ENCODE results near the gene PSMC4. TPM values are rescaled to one million over a fixed set of nuclear protein-coding genes. Genes with fewer than 3 reads are reported as not detected.

PSMC4 gene
- total RNA-seq, 1 donor from 2014 or later: 122 TPM

GRCh38 chr19:39940221-39940833 is 30.6 kb upstream of the PSMC4 start:
- Histone ChIP-seq H3K27ac (no peak overlapping the region), H3K36me3 (no peaks in the 10 kb centered on the region), H3K4me3 (no peak overlapping the region), H3K27me3 (no peaks in the 10 kb centered on the region), H3K4me1 (no peaks in the 10 kb centered on the region), H3K9me3 (peaks cover 0 to 16% of the 10 kb centered on the region in 2 donors)
- no peak for TF ChIP-seq CTCF (IDR thresholded peaks at IDR 0.05)
- intact Hi-C loops (cut with DNase I): no loop called here
- no peak for DNase-seq (ENCODE audit: low spot score in 2 of 2)

- no peak for DNase-seq (ENCODE audit: low spot score in 2 of 2)
- no peak for TF ChIP-seq CTCF (IDR thresholded peaks at IDR 0.05)
- Histone ChIP-seq H3K4me3 (no peak overlapping the region), H3K27ac (no peak overlapping the region), H3K4me1 (no peaks in the 10 kb centered on the region), H3K27me3 (no peaks in the 10 kb centered on the region), H3K9me3 (peaks cover 0 to 16% of the 10 kb centered on the region in 2 donors), H3K36me3 (no peaks in the 10 kb centered on the region)
- intact Hi-C loops (cut with DNase I): no loop called here
Observed at GRCh38 chr19:39941151-39941550, 29.8 kb upstream of the PSMC4 start.

- H3K36me3 ChIP-seq: no peaks in the 10 kb centered on the region
- TF ChIP-seq CTCF (IDR thresholded peaks at IDR 0.05): no peak
- intact Hi-C loops (cut with DNase I): no loop called here
- DNase-seq (ENCODE audit: low spot score in 2 of 2): no peak
- no peak overlapping the region for H3K4me3 ChIP-seq
- no peaks in the 10 kb centered on the region for H3K4me1 ChIP-seq
- H3K27ac ChIP-seq: no peak overlapping the region
- H3K27me3 ChIP-seq: no peaks in the 10 kb centered on the region
- H3K9me3 ChIP-seq: peaks cover 0 to 16% of the 10 kb centered on the region in 2 donors
Observed at GRCh38 chr19:39941615-39942365, 29.2 kb upstream of the PSMC4 start.

GRCh38 chr19:39942366-39942730 is 28.6 kb upstream of the PSMC4 start:
- TF ChIP-seq CTCF (IDR thresholded peaks at IDR 0.05): no peak
- Histone ChIP-seq H3K4me1 (no peaks in the 10 kb centered on the region), H3K27ac (no peak overlapping the region), H3K4me3 (no peak overlapping the region), H3K27me3 (no peaks in the 10 kb centered on the region), H3K36me3 (no peaks in the 10 kb centered on the region), H3K9me3 (peaks cover 0 to 16% of the 10 kb centered on the region in 2 donors)
- DNase-seq (ENCODE audit: low spot score in 2 of 2): no peak
- intact Hi-C loops (cut with DNase I): no loop called here

GRCh38 chr19:39943586-39943985 is 27.4 kb upstream of the PSMC4 start:
- no peak for TF ChIP-seq CTCF (IDR thresholded peaks at IDR 0.05)
- intact Hi-C loops (cut with DNase I): no loop called here
- peaks cover 0 to 16% of the 10 kb centered on the region in 2 donors for H3K9me3 ChIP-seq
- no peak for DNase-seq (ENCODE audit: low spot score in 2 of 2)
- no peaks in the 10 kb centered on the region for H3K36me3 ChIP-seq
- no peaks in the 10 kb centered on the region for H3K27me3 ChIP-seq
- no peak overlapping the region for H3K4me3 ChIP-seq
- no peaks in the 10 kb centered on the region for H3K4me1 ChIP-seq
- H3K27ac ChIP-seq: no peak overlapping the region
